ENCODE data around the gene CIB4.
A peak's percentile ranks its signal among the peaks of the same experiment; 100 is the strongest.

Gene CIB4

DNA sequence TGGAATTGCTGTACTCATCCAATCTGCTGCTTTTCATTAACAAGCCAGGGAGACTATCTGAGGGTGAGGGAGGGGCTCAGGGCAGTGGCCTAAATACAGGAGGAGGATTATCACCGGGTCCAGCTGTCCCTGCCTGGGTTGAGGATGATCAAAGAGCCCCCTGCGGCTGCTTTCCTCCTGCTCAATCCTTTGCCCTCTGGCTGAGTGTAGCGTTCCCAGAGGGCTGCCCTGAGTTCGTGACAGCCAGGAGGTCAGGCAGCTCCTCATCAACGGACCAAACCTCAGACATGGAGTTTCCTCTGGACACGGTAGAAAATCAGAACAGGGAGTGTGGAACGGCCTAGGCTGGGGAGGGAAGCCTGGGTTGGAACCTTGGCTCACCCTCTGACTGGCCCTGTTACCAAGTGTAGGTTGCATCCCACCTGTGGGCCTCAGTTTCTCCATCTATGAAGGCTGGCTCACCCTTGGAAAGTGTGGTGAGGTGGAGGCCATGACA, 23.5 kb downstream of the CIB4 start:
- TF ChIP-seq, protein P1, sequence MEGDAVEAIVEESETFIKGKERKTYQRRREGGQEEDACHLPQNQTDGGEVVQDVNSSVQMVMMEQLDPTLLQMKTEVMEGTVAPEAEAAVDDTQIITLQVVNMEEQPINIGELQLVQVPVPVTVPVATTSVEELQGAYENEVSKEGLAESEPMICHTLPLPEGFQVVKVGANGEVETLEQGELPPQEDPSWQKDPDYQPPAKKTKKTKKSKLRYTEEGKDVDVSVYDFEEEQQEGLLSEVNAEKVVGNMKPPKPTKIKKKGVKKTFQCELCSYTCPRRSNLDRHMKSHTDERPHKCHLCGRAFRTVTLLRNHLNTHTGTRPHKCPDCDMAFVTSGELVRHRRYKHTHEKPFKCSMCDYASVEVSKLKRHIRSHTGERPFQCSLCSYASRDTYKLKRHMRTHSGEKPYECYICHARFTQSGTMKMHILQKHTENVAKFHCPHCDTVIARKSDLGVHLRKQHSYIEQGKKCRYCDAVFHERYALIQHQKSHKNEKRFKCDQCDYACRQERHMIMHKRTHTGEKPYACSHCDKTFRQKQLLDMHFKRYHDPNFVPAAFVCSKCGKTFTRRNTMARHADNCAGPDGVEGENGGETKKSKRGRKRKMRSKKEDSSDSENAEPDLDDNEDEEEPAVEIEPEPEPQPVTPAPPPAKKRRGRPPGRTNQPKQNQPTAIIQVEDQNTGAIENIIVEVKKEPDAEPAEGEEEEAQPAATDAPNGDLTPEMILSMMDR (IDR thresholded peaks at IDR 0.05; ENCODE audit: borderline replicate concordance, insufficient read depth, low read depth, low read length) = no peak
- H3K4me3 ChIP-seq (ENCODE audit: low read depth, low read length) = no peak overlapping the region

- TF ChIP-seq, protein P1 (IDR thresholded peaks at IDR 0.05; ENCODE audit: borderline replicate concordance, insufficient read depth, low read depth, low read length) = no peak
- no peak overlapping the region for H3K4me3 ChIP-seq (ENCODE audit: low read depth, low read length)
Measured at GRCh38 chr2:26616706-26617587, 24.2 kb downstream of the CIB4 start.

DNA sequence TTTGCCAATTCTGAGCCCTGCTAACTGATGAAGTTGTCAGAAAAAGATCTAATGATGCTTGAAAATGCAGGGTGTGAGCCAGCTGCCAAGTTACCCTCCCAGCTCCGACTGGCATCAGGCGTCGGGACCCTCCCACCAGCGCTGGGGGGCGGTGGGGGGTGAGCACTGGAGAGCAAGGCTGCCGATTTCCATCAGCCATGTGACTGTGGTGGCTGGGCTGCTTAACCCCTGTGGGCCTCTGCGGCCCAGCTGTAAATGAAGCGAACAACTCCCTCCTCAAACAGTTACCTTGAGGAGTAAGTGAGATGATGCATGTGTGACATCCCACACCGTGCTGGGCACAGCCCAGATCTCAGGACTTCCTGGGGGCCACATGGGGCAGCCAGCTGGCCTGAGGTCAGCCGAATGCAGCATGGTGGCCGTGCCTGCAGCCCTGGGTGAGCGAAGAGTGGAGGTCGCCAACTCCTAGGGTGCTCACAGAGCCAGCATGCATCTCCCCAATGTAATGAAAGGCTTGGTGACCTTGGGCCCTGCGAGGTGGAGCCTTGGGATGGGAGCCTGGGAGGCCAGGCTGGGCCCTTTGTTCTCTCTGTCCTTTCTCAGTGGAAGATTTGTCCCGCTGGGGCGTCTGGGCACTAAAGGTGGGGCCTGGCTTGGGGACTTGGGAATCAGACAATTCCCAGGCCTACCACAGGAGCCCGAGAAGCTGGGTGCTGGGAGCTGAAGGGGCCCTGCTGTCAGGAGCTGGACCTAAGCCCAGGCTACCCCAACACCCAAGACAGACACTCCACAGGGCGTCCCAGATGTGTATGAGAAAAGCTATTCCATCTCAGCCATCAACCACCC, 25.1 kb downstream of the CIB4 start:
- H3K4me3 ChIP-seq (ENCODE audit: low read depth, low read length) = no peak overlapping the region
- TF ChIP-seq, protein P1 (IDR thresholded peaks at IDR 0.05; ENCODE audit: borderline replicate concordance, insufficient read depth, low read depth, low read length) = no peak

DNA sequence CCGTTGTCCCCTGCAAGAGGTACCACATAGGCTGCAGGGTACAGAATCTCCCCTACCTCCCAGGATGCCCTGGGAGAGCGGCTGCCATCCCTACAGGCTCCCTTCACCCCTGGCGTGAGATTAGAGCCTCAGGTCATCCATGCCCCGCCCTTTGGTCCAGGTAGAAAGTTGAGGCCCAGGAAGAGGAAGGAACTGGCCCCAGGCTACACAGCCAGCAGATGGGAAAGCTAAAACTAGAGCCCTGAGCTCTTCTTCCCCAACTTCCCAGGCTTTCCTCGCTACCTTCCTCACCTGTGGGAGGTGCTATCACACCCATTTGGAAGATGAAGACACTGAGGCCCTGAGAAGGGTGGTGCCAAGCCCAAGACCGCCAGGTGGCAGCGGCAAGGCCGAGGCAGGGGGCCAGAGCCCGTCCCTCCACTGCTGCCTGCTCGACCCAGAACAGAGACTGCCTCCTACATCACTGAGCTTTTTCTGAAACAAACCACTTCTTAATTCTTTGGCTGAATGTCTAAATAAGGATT, 25.8 kb downstream of the CIB4 start:
- H3K4me3 ChIP-seq (ENCODE audit: low read depth, low read length) = no peak overlapping the region
- TF ChIP-seq, protein P1 (IDR thresholded peaks at IDR 0.05; ENCODE audit: borderline replicate concordance, insufficient read depth, low read depth, low read length) = 0 out of 2 replicates have a peak, but pooled peaks have one; percentile 14

DNA sequence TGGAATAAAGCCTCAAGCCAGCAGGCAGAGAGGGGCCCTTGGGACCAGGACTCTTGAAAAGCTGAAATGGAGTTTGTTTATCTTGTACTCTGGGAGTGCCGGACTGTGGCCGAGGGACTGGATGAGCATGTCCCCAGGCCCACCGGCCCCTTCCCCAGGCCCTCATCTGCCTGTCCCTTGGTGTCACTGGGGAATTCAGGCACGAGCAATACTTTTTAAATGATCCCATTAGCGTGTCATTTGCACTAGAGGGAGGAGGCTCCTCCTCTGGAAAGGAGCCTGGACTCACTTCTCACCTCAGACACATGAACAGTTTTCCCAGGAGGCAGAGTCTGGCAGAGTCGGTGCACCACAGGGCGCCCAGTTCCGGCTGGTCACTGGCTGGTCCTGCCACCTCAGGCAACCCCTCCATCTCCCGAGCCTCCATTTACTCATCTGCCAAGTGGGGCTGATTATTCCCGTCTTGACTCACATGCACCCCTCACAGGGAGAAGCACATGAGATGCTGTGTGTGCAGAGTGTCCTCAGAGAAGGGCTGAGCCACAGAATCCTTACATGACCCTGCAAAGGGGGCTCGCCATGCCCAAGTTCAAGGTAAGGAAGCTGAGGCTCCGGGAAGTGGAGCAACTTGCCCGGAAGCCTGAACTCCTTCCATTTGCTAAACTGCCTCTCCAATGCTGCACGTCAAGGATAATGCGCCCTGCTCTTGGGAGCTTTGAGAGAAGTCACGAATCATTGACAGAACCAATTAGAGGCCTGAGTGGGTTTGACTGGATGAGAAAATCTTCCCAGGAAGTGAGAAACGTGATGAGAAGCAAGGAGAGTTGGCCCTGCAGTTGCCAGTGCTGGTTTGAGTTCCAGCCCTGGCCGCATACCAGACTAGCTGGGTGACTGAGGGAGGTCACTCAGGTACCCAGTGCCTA, 26.7 kb downstream of the CIB4 start:
- no peak overlapping the region for H3K4me3 ChIP-seq (ENCODE audit: low read depth, low read length)
- TF ChIP-seq, protein P1 (IDR thresholded peaks at IDR 0.05; ENCODE audit: borderline replicate concordance, insufficient read depth, low read depth, low read length) = no peak

Measured in GM12875 (cell line).